ENCODE measurements around the gene SRP9. TPM values are rescaled to one million over a fixed set of nuclear protein-coding genes. Genes with fewer than 3 reads are reported as not detected.

Gene SRP9
- 184 and 218 TPM in 2 replicates for total RNA-seq

GRCh38 chr1:225777583-225778336 lies at the start of gene SRP9:
SRP9 (plus strand) TSS chr1:225777826; CDS start chr1:225777941, 115 bp downstream.

DNA sequence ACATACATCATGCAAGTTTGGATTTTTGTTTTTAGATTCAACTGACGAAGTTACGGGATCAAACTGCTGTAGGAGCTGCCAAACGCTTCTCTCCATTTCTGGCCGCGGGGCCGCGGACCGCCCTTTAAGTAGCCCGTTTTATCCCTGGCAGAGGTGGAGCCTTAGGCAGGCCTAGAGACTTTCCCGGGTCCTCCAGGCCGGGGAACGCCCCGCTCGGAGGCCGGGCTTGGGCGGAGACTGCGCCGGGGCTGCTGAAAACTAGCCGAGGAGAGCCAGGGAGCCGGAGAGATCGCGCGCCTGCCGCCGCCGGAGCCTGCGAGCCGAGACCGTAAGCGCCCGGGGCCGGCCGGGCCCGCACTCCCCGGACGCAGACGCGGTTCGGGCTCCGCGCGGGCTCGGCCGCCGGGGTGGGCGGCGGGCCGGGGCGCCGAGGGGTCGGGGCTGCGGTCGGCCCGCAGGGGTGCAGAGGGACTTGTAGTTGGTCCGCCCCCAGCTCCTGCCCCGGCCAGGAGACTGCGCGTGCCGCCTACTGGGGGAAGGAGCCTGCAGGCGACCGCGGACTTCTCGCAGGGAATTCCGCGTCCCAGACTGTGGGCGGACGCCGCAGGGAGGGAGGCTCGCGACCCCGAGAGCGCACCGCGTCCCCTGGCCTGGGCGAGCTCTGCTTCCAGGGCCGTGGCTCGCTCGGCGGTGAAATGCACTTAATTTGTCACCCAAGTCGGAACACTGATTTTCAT lies 32.4 kb downstream of the SRP9 start, which contains the start of gene EPHX1:
Gene EPHX1 (plus strand): TSS at position 283 of the 737 bp plus-strand sequence. CDS start 18,606 bp downstream, outside the sequence.

Other genes starting within 250 kb of the SRP9 start
- 34.5 and 48.3 TPM in 2 replicates for gene ENAH, start 124.7 kb upstream of the SRP9 start, total RNA-seq
- 4.6 and 5.2 TPM in 2 replicates for gene EPHX1, start 32.3 kb downstream of the SRP9 start, total RNA-seq
- gene TMEM63A, start 104.6 kb downstream of the SRP9 start, total RNA-seq = 7.6 and 11.7 TPM in 2 replicates
- not detected in 2 replicates for gene LEFTY1, start 111.3 kb downstream of the SRP9 start, total RNA-seq
- 78.9 and 89.9 TPM in 2 replicates for gene PYCR2, start 146.4 kb downstream of the SRP9 start, total RNA-seq
- gene LEFTY2, start 163.4 kb downstream of the SRP9 start, total RNA-seq = 0.08 TPM in 1 of 2 replicates, not detected in the other
- gene SDE2, start 221.5 kb downstream of the SRP9 start, total RNA-seq = 12.2 and 13.0 TPM in 2 replicates